ENCODE results near the gene MYBBP1A.

The MYBBP1A gene

DNA sequence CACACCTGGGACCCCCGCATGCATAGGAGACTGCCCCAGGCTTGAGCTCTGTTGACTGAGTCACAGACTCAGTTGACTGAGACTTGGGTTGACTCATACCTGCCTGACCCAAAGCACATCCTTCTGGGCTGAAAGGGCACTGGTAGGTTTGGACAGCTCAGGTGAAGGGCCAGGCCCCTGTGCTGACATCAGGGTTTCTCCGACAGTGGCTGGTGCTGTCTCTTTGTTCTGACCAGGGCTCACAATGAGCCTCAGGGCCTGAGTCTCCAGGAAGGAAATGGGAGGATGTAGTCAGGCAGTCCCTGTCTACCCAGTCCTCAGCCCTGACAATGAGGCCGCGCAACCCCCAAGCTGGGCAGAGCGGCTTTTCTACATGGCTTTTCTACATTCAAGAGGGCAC lies 50.0 kb downstream of the MYBBP1A start:
- Histone ChIP-seq H3K36me3 (ENCODE audit: control insufficient read depth in 1 of 2, insufficient read depth in 2 of 2, low read depth in 1 of 2, low read length in 2 of 2) (peaks cover 0 to 25% of the 10 kb centered on the region in 2 experiments), H3K4me2 (ENCODE audit: low read length, poor library complexity, severe bottlenecking) (no peak overlapping the region), H2BK120ac (ENCODE audit: low read depth, low read length) (no peak overlapping the region), H2BK12ac (ENCODE audit: low read length in 2 of 2) (no peak overlapping the region), H3K4ac (ENCODE audit: low read depth in 1 of 2, low read length in 2 of 2) (no peak overlapping the region), H3K23ac (ENCODE audit: low read length in 2 of 2) (no peak overlapping the region), H3K4me1 (ENCODE audit: control insufficient read depth, insufficient read depth, low read depth, low read length) (peaks cover 18% of the 10 kb centered on the region), H2BK15ac (ENCODE audit: low read depth, poor library complexity, severe bottlenecking) (no peak overlapping the region), H3K4me3 (ENCODE audit: insufficient read depth in 1 of 2, low read depth in 1 of 2, low read length in 2 of 2) (no peak overlapping the region), H4K91ac (ENCODE audit: low read length) (no peak overlapping the region), H3K14ac (ENCODE audit: low read length in 2 of 2) (no peak overlapping the region), H3K79me1 (replicated peaks; ENCODE audit: low read length, poor library complexity, severe bottlenecking) (no peaks in the 10 kb centered on the region), H3K9ac (ENCODE audit: low read length) (no peak overlapping the region), H3K18ac (ENCODE audit: low read depth in 1 of 2, low read length in 2 of 2) (no peak overlapping the region), H2AK5ac (ENCODE audit: low read length, severe bottlenecking) (no peak overlapping the region), H2BK5ac (ENCODE audit: low read depth, low read length, poor library complexity, severe bottlenecking) (no peak overlapping the region), H3K27me3 (ENCODE audit: control insufficient read depth in 1 of 2, insufficient read depth in 1 of 2, low read length in 2 of 2) (peaks cover 43 to 81% of the 10 kb centered on the region in 2 experiments), H3K9me3 (ENCODE audit: control insufficient read depth, low read length) (no peaks in the 10 kb centered on the region), H3K27ac (ENCODE audit: low read length, poor library complexity, severe bottlenecking) (no peak overlapping the region), H4K8ac (ENCODE audit: low read length) (no peak overlapping the region), H2AFZ (ENCODE audit: low read depth, low read length) (no peak overlapping the region)
- 96% methylated on average over 5 of the region's 5 CpGs for WGBS
- no peak for DNase-seq

DNA sequence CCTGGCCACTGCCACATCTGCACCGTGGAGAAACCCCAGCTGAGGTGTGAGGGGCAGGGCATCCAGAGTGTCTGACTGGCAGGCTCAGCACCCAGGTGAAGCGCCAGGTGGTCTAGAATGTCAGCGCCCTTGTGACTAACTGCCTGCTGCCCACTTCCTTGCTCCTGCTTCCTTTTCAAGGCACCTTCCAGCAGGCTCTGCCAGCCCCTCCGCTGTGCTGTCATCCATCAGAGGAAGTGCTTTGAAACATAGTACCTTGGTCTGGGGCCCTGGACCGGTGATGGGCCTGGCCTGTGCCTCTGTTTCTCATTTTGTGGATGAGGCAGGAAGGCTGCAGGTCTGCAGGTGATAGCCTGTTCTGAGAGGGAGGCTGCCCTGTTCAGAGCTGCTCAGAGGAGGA lies 51.0 kb downstream of the MYBBP1A start:
- Histone ChIP-seq H3K4me3 (ENCODE audit: insufficient read depth in 1 of 2, low read depth in 1 of 2, low read length in 2 of 2) (no peak overlapping the region), H4K91ac (ENCODE audit: low read length) (no peak overlapping the region), H2BK12ac (ENCODE audit: low read length in 2 of 2) (no peak overlapping the region), H3K36me3 (ENCODE audit: control insufficient read depth in 1 of 2, insufficient read depth in 2 of 2, low read depth in 1 of 2, low read length in 2 of 2) (peaks cover 0 to 22% of the 10 kb centered on the region in 2 experiments), H2AK5ac (ENCODE audit: low read length, severe bottlenecking) (no peak overlapping the region), H3K9ac (ENCODE audit: low read length) (no peak overlapping the region), H3K27ac (ENCODE audit: low read length, poor library complexity, severe bottlenecking) (no peak overlapping the region), H3K14ac (ENCODE audit: low read length in 2 of 2) (no peak overlapping the region), H3K18ac (ENCODE audit: low read depth in 1 of 2, low read length in 2 of 2) (no peak overlapping the region), H2BK120ac (ENCODE audit: low read depth, low read length) (no peak overlapping the region), H3K23ac (ENCODE audit: low read length in 2 of 2) (no peak overlapping the region), H3K9me3 (ENCODE audit: control insufficient read depth, low read length) (no peaks in the 10 kb centered on the region), H2BK15ac (ENCODE audit: low read depth, poor library complexity, severe bottlenecking) (no peak overlapping the region), H4K8ac (ENCODE audit: low read length) (no peak overlapping the region), H2AFZ (ENCODE audit: low read depth, low read length) (no peak overlapping the region), H3K4ac (ENCODE audit: low read depth in 1 of 2, low read length in 2 of 2) (no peak overlapping the region), H3K79me1 (replicated peaks; ENCODE audit: low read length, poor library complexity, severe bottlenecking) (no peaks in the 10 kb centered on the region), H3K4me2 (ENCODE audit: low read length, poor library complexity, severe bottlenecking) (no peak overlapping the region), H3K4me1 (ENCODE audit: control insufficient read depth, insufficient read depth, low read depth, low read length) (peaks cover 25% of the 10 kb centered on the region), H2BK5ac (ENCODE audit: low read depth, low read length, poor library complexity, severe bottlenecking) (no peak overlapping the region), H3K27me3 (ENCODE audit: control insufficient read depth in 1 of 2, insufficient read depth in 1 of 2, low read length in 2 of 2) (peaks cover 49 to 81% of the 10 kb centered on the region in 2 experiments)
- DNase-seq = no peak
- WGBS = 87% methylated on average over 5 of the region's 5 CpGs

- H2BK5ac ChIP-seq (ENCODE audit: low read depth, low read length, poor library complexity, severe bottlenecking) = no peak overlapping the region
- H3K27ac ChIP-seq (ENCODE audit: low read length, poor library complexity, severe bottlenecking) = no peak overlapping the region
- H3K14ac ChIP-seq (ENCODE audit: low read length in 2 of 2) = no peak overlapping the region
- H3K4me1 ChIP-seq (ENCODE audit: control insufficient read depth, insufficient read depth, low read depth, low read length) = peaks cover 28% of the 10 kb centered on the region
- WGBS = 46% methylated on average over 2 of the region's 4 CpGs
- H3K4me2 ChIP-seq (ENCODE audit: low read length, poor library complexity, severe bottlenecking) = no peak overlapping the region
- H2AFZ ChIP-seq (ENCODE audit: low read depth, low read length) = no peak overlapping the region
- no peak overlapping the region for H3K4ac ChIP-seq (ENCODE audit: low read depth in 1 of 2, low read length in 2 of 2)
- peaks cover 48 to 77% of the 10 kb centered on the region in 2 experiments for H3K27me3 ChIP-seq (ENCODE audit: control insufficient read depth in 1 of 2, insufficient read depth in 1 of 2, low read length in 2 of 2)
- no peak overlapping the region for H2BK120ac ChIP-seq (ENCODE audit: low read depth, low read length)
- H3K18ac ChIP-seq (ENCODE audit: low read depth in 1 of 2, low read length in 2 of 2) = no peak overlapping the region
- H2AK5ac ChIP-seq (ENCODE audit: low read length, severe bottlenecking) = no peak overlapping the region
- no peaks in the 10 kb centered on the region for H3K9me3 ChIP-seq (ENCODE audit: control insufficient read depth, low read length)
- no peak for DNase-seq
- no peak overlapping the region for H4K8ac ChIP-seq (ENCODE audit: low read length)
- H3K79me1 ChIP-seq (replicated peaks; ENCODE audit: low read length, poor library complexity, severe bottlenecking) = no peaks in the 10 kb centered on the region
- H2BK15ac ChIP-seq (ENCODE audit: low read depth, poor library complexity, severe bottlenecking) = no peak overlapping the region
- no peak overlapping the region for H4K91ac ChIP-seq (ENCODE audit: low read length)
- H2BK12ac ChIP-seq (ENCODE audit: low read length in 2 of 2) = no peak overlapping the region
- H3K23ac ChIP-seq (ENCODE audit: low read length in 2 of 2) = no peak overlapping the region
- H3K9ac ChIP-seq (ENCODE audit: low read length) = no peak overlapping the region
- H3K4me3 ChIP-seq (ENCODE audit: insufficient read depth in 1 of 2, low read depth in 1 of 2, low read length in 2 of 2) = no peak overlapping the region
- H3K36me3 ChIP-seq (ENCODE audit: control insufficient read depth in 1 of 2, insufficient read depth in 2 of 2, low read depth in 1 of 2, low read length in 2 of 2) = peaks cover 0 to 22% of the 10 kb centered on the region in 2 experiments
Measured at GRCh38 chr17:4503283-4504025, 51.7 kb downstream of the MYBBP1A start.

DNA sequence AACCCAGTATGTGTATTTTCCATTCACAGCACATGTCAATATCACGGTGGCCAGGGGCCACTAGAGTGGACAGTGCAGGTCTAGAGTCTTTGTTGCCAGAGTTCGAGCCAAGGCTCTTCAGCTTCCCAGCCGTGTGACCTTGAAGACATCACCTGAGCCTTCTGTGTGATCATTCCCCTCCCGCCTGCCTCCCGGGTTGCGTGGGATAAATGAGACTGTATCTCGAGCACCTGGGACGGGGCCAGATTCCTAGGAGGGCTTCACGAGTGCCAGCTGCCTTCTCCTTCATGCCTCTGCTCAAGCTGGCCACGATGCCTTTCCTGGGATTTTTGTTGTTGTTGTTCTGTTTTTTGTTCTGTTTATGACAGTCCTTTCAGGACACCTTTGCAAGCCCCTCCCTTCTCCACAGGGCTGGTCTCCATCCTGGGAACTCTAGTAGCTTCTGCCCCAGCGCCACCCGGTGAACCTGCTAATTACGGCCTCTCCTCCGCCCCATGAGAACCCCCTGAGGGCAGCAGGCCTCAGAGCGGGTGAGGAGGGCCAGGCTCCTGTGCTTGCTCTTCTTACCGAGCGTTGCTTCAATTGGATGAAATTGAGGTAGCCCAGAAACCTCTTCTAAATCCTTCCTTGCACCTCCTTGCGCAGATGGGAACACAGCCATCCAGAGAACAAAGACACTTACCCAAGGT lies 52.6 kb downstream of the MYBBP1A start:
- Histone ChIP-seq H3K18ac (ENCODE audit: low read depth in 1 of 2, low read length in 2 of 2) (no peak overlapping the region), H3K14ac (ENCODE audit: low read length in 2 of 2) (no peak overlapping the region), H3K27me3 (ENCODE audit: control insufficient read depth in 1 of 2, insufficient read depth in 1 of 2, low read length in 2 of 2) (peaks cover 48 to 81% of the 10 kb centered on the region in 2 experiments), H3K4me2 (ENCODE audit: low read length, poor library complexity, severe bottlenecking) (no peak overlapping the region), H3K4ac (ENCODE audit: low read depth in 1 of 2, low read length in 2 of 2) (no peak overlapping the region), H2BK15ac (ENCODE audit: low read depth, poor library complexity, severe bottlenecking) (no peak overlapping the region), H3K4me1 (ENCODE audit: control insufficient read depth, insufficient read depth, low read depth, low read length) (peaks cover 37% of the 10 kb centered on the region), H3K4me3 (ENCODE audit: insufficient read depth in 1 of 2, low read depth in 1 of 2, low read length in 2 of 2) (no peak overlapping the region), H2BK5ac (ENCODE audit: low read depth, low read length, poor library complexity, severe bottlenecking) (no peak overlapping the region), H3K36me3 (ENCODE audit: control insufficient read depth in 1 of 2, insufficient read depth in 2 of 2, low read depth in 1 of 2, low read length in 2 of 2) (peaks cover 0 to 18% of the 10 kb centered on the region in 2 experiments), H3K27ac (ENCODE audit: low read length, poor library complexity, severe bottlenecking) (no peak overlapping the region), H3K9ac (ENCODE audit: low read length) (no peak overlapping the region), H2BK12ac (ENCODE audit: low read length in 2 of 2) (no peak overlapping the region), H2AK5ac (ENCODE audit: low read length, severe bottlenecking) (no peak overlapping the region), H3K23ac (ENCODE audit: low read length in 2 of 2) (no peak overlapping the region), H3K9me3 (ENCODE audit: control insufficient read depth, low read length) (no peaks in the 10 kb centered on the region), H4K8ac (ENCODE audit: low read length) (no peak overlapping the region), H4K91ac (ENCODE audit: low read length) (no peak overlapping the region), H2AFZ (ENCODE audit: low read depth, low read length) (no peak overlapping the region), H2BK120ac (ENCODE audit: low read depth, low read length) (no peak overlapping the region), H3K79me1 (replicated peaks; ENCODE audit: low read length, poor library complexity, severe bottlenecking) (no peaks in the 10 kb centered on the region)
- no peak for DNase-seq
- WGBS = 64% methylated on average over 17 of the region's 18 CpGs
